ENCODE data around the gene CD63. TPM values are rescaled to one million over a fixed set of nuclear protein-coding genes. Genes with fewer than 3 reads are reported as not detected.

CD63 gene
- total RNA-seq, 1 experiment from 2014 or later, result 869 TPM

DNA sequence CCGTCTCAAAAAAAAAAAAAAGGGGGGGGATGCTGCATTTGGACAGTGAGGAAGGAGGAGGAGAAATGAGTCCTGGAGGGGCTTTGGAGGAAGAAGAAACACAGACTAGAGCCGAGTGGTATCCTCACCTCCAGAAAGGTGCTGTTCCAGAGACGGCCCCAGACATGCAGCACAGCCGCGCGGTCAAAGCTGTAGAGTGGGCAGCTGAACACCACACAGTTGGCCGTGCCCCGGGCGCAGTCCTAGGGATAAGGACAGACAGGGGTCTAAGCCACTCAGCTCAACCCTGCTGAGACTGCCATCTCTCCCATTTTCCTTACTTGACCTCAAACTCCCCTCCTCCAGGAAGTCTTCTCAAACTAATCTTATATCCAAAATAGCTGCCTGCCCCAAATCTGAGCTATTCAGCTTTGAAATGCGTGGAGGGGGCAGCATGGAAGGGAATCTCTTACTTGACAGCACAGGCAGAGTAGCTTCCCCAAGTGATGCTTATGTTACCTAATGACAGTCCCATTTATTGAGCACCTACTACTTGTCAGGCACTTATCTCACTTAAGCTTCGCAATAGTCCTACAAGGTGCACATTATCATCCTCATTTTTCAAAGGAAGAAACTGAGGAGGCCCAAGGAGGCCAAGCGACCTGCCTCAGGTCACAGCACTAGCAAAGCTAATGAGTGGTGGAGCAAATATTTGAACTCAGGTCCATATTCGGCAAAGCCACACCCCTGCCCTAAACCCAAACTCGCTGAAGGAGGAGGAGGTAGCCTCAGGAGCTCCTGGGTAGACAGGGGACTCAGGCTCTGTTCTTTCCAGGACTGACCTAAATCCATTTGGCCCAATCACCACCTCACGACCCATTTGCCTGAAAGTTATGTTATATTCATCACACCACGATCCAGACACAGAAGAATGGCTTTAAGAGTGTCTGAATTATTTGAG, 39.8 kb downstream of the CD63 start:
- POLR2A ChIA-PET (ENCODE audit: unreplicated experiment), result no interaction called here
- no peaks in the 10 kb centered on the region for H3K4me1 ChIP-seq (ENCODE audit: insufficient read depth, low read length)
- no peak for ATAC-seq
- H2AFZ ChIP-seq (ENCODE audit: low read length), result no peak overlapping the region
- H3K79me2 ChIP-seq (ENCODE audit: low read length), result no peaks in the 10 kb centered on the region
- BruUV-seq (replicated peaks), result no TSS peak
- H3K4me2 ChIP-seq (ENCODE audit: low read length), result no peak overlapping the region
- H3K9me3 ChIP-seq (ENCODE audit: low read length), result no peaks in the 10 kb centered on the region
- no peaks in the 10 kb centered on the region for H3K27me3 ChIP-seq (ENCODE audit: low read length)
- DNase-seq, result no peak
- intact Hi-C loops (cut with micrococcal nuclease), result no loop called here
- no peaks in the 10 kb centered on the region for H4K20me1 ChIP-seq (ENCODE audit: low read length)
- H3F3A ChIP-seq (ENCODE audit: low read length, unreplicated experiment), result no peaks in the 10 kb centered on the region
- CTCF ChIA-PET, result no interaction called here
- no peak overlapping the region for H3K27ac ChIP-seq (ENCODE audit: low read length)
- H3K9me2 ChIP-seq (replicated peaks; ENCODE audit: low read length), result no peaks in the 10 kb centered on the region
- no peak overlapping the region for H3K9ac ChIP-seq (ENCODE audit: low read length)
- no peaks in the 10 kb centered on the region for H3K36me3 ChIP-seq (ENCODE audit: low read depth, low read length)
- TF ChIP-seq EZH2phosphoT487 (IDR thresholded peaks at IDR 0.05; ENCODE audit: borderline replicate concordance, low read length) (no peak), EZH2 (IDR thresholded peaks at IDR 0.05; ENCODE audit: low read length, unreplicated experiment) (no peak), CTCF (conservative IDR thresholded peaks at IDR 0.05; ENCODE audit: low read depth, low read length) (no peak)
- H3K4me3 ChIP-seq (ENCODE audit: low read length), result no peak overlapping the region

GRCh38 chr12:55687746-55688145, 41.1 kb downstream of the CD63 start:
- DNase-seq (no peak), ATAC-seq (no peak)
- no peak overlapping the region for H3K9ac ChIP-seq (ENCODE audit: low read length)
- H4K20me1 ChIP-seq (ENCODE audit: low read length), result no peaks in the 10 kb centered on the region
- no TSS peak for BruUV-seq (replicated peaks)
- H3K27me3 ChIP-seq (ENCODE audit: low read length), result no peaks in the 10 kb centered on the region
- H3K79me2 ChIP-seq (ENCODE audit: low read length), result no peaks in the 10 kb centered on the region; the same call in 1 of the 2 replicates
- POLR2A ChIA-PET (ENCODE audit: unreplicated experiment), result no interaction called here
- H3K27ac ChIP-seq (ENCODE audit: low read length), result no peak overlapping the region
- H3K4me3 ChIP-seq (ENCODE audit: low read length), result no peak overlapping the region
- CTCF ChIA-PET, result no interaction called here
- H3K4me1 ChIP-seq (ENCODE audit: insufficient read depth, low read length), result no peaks in the 10 kb centered on the region
- TF ChIP-seq EZH2phosphoT487 (IDR thresholded peaks at IDR 0.05; ENCODE audit: borderline replicate concordance, low read length) (no peak), CTCF (conservative IDR thresholded peaks at IDR 0.05; ENCODE audit: low read depth, low read length) (no peak), EZH2 (IDR thresholded peaks at IDR 0.05; ENCODE audit: low read length, unreplicated experiment) (no peak)
- no peaks in the 10 kb centered on the region for H3K9me2 ChIP-seq (replicated peaks; ENCODE audit: low read length)
- H3K9me3 ChIP-seq (ENCODE audit: low read length), result no peaks in the 10 kb centered on the region
- no peaks in the 10 kb centered on the region for H3F3A ChIP-seq (ENCODE audit: low read length, unreplicated experiment)
- H3K36me3 ChIP-seq (ENCODE audit: low read depth, low read length), result no peaks in the 10 kb centered on the region
- H3K4me2 ChIP-seq (ENCODE audit: low read length), result no peak overlapping the region
- no peak overlapping the region for H2AFZ ChIP-seq (ENCODE audit: low read length)
- intact Hi-C loops (cut with micrococcal nuclease), result no loop called here

All from PC-3 (cell line).